Ovary (tissue), 9 donors: Measurements from ENCODE around the gene TSPAN2. TPM values are rescaled to one million over a fixed set of nuclear protein-coding genes. Genes with fewer than 3 reads are reported as not detected.

ENCODE experiments used
- DNase-seq, 5 donors: peaks; one replicate each; pipeline ENCODE4 v3.0.0-alpha.2; 2019 to 2020
- H3K27ac ChIP-seq, 2 donors: fragments of 200-600 bp; one replicate each; pipeline versions ENCODE4 v1.5.1 to v1.8.0; 2019 to 2022
- H3K27me3 ChIP-seq: fragments of 200-600 bp; one replicate; pipeline ENCODE4 v1.8.0; 2022
- H3K36me3 ChIP-seq: fragments of 200-600 bp; sonication (generic); one replicate; pipeline ENCODE4 v1.5.1; 2019
- H3K4me1 ChIP-seq: one replicate; pipeline ENCODE4 v1.8.1; 2013; ENCODE audit warnings: mild to moderate bottlenecking, moderate library complexity; ENCODE audit not compliant: insufficient read depth
- H3K4me3 ChIP-seq: fragments of 200-600 bp; sonication (generic); one replicate; pipeline ENCODE4 v1.5.1; 2017
- H3K9me3 ChIP-seq, 2 donors: fragments of 200-600 bp in 1 of 2; sonication (generic) in 1 of 2; one replicate each; pipeline versions ENCODE4 v1.5.1 to v1.8.1; 2013 to 2019; ENCODE audit warnings: mild to moderate bottlenecking in 1 of 2, moderate library complexity in 1 of 2
- EP300 ChIP-seq: sonication (generic); formaldehyde crosslinking; IDR thresholded peaks from one replicate; pipeline ENCODE4 v1.6.1; 2017; ENCODE audit warnings: antibody characterized with exemption
- POLR2A ChIP-seq: fragments of 450-650 bp; IDR thresholded peaks from one replicate; pipeline ENCODE4 v1.6.1; 2017; ENCODE audit warnings: antibody characterized with exemption, mild to moderate bottlenecking, moderate library complexity
- WGBS, 3 donors: extraction: QIAGEN DNeasy Blood & Tissue Kit in 1 of 3; methylation state at CpG; one replicate each; pipeline versions ENCODE4 v1.1.5 to v1.1.7; 2013 to 2017; 5-methylcytosine and 5-hydroxymethylcytosine counted together
- intact Hi-C, 4 donors: fragments of 100-400 bp; cut with DNase I; formaldehyde crosslinking; loops; one replicate each; pipeline versions ENCODE4 v1.11.0 to v1.15.1; 2022 to 2023
- polyA plus RNA-seq, 2 donors: library from polyadenylated mRNA; stranded (reverse); fragments of 200-250 nt in 1 of 2; fragments of 350-450 nt in 1 of 2; fragmentation: Illumina TruSeq in 1 of 2; extraction: RNeasy Lipid Tissue Mini Kit (QIAGEN cat#74804) in 1 of 2; gene quantifications; one replicate each; pipeline ENCODE4 v1.2.3, GENCODE V29; 2013 to 2014
- total RNA-seq, 7 donors: library from RNA; depleted of rRNA in 2 of 7; stranded (reverse); fragments of >200 nt in 2 of 7; fragmentation: NEBNext Ultra II Directional in 3 of 7; extraction: Animal tissue kit (Norgen Biotek cat#: 25700) in 3 of 7; gene quantifications; one replicate each; pipeline versions ENCODE4 v1.1.0 to v1.2.4, GENCODE V29; 2016 to 2023
- TF ChIP-seq, protein P1 (sequence below), 3 donors: fragments of 450-650 bp in 2 of 3; fragments of 200-600 bp in 1 of 3; IDR thresholded peaks; one replicate each; pipeline versions ENCODE4 v1.5.1 to v1.8.0; 2016 to 2022; ENCODE audit warnings: antibody characterized with exemption in 3 of 3, mild to moderate bottlenecking in 1 of 3
- donor health status: DM: no; HTN: no; CAD: no; lungs with moderate emphysema.
- donor health status: DM: no; HTN: no; CAD: no.
- donor health status: Bipolar disorder and iron deficiency.
- donor health status: DM: yes; HTN: yes; CAD: no.
- donor health status: DM: no; HTN: no; CAD: no.
- donor health status: DM: yes; HTN: yes; CAD: no.

The TSPAN2 gene
- total and polyA plus RNA-seq, 9 donors = 1.7 to 21.4 (median 4.1) TPM

DNA sequence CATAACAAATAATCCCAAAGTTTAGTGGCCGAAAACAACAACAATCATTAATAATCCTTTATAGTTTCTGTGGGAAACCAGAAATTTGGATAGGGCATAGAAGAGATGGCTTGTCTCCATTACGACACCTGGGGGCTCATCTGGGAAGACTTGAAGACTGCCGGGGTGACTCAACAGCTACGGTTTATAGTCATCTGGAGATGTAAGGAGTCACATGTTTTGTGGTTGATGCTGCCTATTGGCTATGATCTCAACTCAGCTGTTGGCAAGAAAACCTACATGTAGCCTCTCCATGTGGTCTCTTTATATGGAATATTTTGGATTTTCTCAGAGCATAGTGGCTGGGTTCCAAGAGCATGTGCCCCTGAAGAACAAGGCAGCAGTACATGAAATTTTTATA is 29.3 kb upstream of the TSPAN2 start:
- no peak overlapping the region for H3K27ac ChIP-seq
- H3K4me1 ChIP-seq = no peaks in the 10 kb centered on the region
- DNase-seq = no peak
- intact Hi-C loops = loop anchor here in 2 of 4 donors (10.0 kb wide), 1 partner anchor 144 kb away; no protein-coding TSS in a partner anchor
- WGBS, 3 donors = 89 to 95% (median 93%) methylated on average over 4 of the region's 4 CpGs
- TF ChIP-seq, protein P1, sequence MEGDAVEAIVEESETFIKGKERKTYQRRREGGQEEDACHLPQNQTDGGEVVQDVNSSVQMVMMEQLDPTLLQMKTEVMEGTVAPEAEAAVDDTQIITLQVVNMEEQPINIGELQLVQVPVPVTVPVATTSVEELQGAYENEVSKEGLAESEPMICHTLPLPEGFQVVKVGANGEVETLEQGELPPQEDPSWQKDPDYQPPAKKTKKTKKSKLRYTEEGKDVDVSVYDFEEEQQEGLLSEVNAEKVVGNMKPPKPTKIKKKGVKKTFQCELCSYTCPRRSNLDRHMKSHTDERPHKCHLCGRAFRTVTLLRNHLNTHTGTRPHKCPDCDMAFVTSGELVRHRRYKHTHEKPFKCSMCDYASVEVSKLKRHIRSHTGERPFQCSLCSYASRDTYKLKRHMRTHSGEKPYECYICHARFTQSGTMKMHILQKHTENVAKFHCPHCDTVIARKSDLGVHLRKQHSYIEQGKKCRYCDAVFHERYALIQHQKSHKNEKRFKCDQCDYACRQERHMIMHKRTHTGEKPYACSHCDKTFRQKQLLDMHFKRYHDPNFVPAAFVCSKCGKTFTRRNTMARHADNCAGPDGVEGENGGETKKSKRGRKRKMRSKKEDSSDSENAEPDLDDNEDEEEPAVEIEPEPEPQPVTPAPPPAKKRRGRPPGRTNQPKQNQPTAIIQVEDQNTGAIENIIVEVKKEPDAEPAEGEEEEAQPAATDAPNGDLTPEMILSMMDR (IDR thresholded peaks at IDR 0.05) = no peak
- TF ChIP-seq EP300 = no peak
- H3K4me3 ChIP-seq = no peak overlapping the region
- no peaks in the 10 kb centered on the region for H3K27me3 ChIP-seq
- H3K36me3 ChIP-seq = no peaks in the 10 kb centered on the region
- H3K9me3 ChIP-seq = no peaks in the 10 kb centered on the region

DNA sequence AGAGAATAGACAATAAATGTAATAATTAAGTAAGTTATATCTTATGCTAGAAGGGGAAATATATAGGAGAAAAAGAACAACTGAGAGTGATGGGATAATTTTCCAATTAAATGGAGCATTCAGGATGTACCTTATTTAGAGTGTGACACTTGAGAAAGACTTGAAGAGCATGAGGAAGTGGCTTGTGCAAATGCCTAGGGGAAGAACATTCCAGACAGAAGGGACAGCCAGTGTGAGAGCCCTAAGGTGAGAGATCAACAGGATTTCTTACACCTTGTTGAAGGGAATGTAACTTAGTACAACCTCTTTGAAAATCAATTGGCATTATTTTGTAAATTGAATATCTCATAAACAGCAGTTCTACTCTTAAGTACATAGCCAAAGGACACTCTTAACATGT is 28.8 kb upstream of the TSPAN2 start:
- DNase-seq = no peak
- no peaks in the 10 kb centered on the region for H3K4me1 ChIP-seq
- no peaks in the 10 kb centered on the region for H3K36me3 ChIP-seq
- H3K9me3 ChIP-seq = no peaks in the 10 kb centered on the region
- intact Hi-C loops = loop anchor here in 2 of 4 donors (10.0 kb wide), 1 partner anchor 143 kb away; no protein-coding TSS in a partner anchor
- no peak overlapping the region for H3K27ac ChIP-seq
- H3K4me3 ChIP-seq = no peak overlapping the region
- no peak for TF ChIP-seq POLR2A
- TF ChIP-seq, protein P1 (IDR thresholded peaks at IDR 0.05) = no peak
- TF ChIP-seq EP300 = no peak
- H3K27me3 ChIP-seq = no peaks in the 10 kb centered on the region

- H3K4me3 ChIP-seq = no peak overlapping the region
- DNase-seq = no peak
- H3K27ac ChIP-seq = no peak overlapping the region
- TF ChIP-seq, protein P1 (IDR thresholded peaks at IDR 0.05) = no peak
- no peak for TF ChIP-seq POLR2A
- TF ChIP-seq EP300 = no peak
- intact Hi-C loops = loop anchor here in 2 of 4 donors (10.0 kb wide), 1 partner anchor 142 kb away; no protein-coding TSS in a partner anchor
- no peaks in the 10 kb centered on the region for H3K27me3 ChIP-seq
- no peaks in the 10 kb centered on the region for H3K4me1 ChIP-seq
- H3K36me3 ChIP-seq = no peaks in the 10 kb centered on the region
- H3K9me3 ChIP-seq = no peaks in the 10 kb centered on the region
- WGBS, 3 donors = 76 to 89% (median 80%) methylated on average over 1 of the region's 1 CpG
Observed at GRCh38 chr1:115117298-115117697, 28.0 kb upstream of the TSPAN2 start.

DNA sequence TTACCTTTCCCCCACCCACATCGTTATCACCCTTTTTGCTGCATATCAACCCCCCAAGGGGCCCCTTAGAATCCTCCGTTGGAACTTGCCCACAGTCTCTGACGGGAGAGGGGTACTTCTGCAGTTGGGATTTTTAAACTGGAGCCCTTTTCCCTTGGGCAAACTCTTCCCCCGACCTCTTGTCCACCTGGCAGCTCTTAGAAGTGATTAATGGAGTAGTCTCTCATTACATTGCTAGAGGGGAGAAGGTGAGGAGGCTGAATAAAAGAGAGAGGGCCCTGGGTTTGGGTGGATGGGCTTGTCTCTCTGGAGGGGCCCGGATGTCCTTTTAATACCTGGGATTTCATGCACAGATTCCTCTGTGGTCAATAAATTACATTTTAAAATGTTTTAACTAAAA is 27.2 kb upstream of the TSPAN2 start:
- Histone ChIP-seq H3K27me3 (no peaks in the 10 kb centered on the region), H3K27ac (no peak overlapping the region), H3K4me3 (no peak overlapping the region), H3K9me3 (no peaks in the 10 kb centered on the region), H3K4me1 (no peaks in the 10 kb centered on the region), H3K36me3 (no peaks in the 10 kb centered on the region)
- TF ChIP-seq POLR2A (no peak), EP300 (no peak)
- TF ChIP-seq, protein P1 (IDR thresholded peaks at IDR 0.05) = no peak
- DNase-seq = no peak
- 52 to 69% (median 65%) methylated on average over 5 of the region's 5 CpGs for WGBS, 3 donors
- intact Hi-C loops = loop anchor here in 2 of 4 donors (10.0 kb wide), 1 partner anchor 142 kb away; no protein-coding TSS in a partner anchor
